Lower leg skin (tissue), 4 donors: ENCODE data around the gene EIPR1. TPM values are rescaled to one million over a fixed set of nuclear protein-coding genes. Genes with fewer than 3 reads are reported as not detected.

Experiments used
- DNase-seq, 2 donors: peaks; one replicate each; pipeline ENCODE4 v3.0.0-alpha.2; 2019; ENCODE audit warnings: low spot score in 2 of 2
- H3K4me3 ChIP-seq: fragments of 200-600 bp; sonication (generic); 2 replicates; pipeline ENCODE4 v1.5.1; 2017; ENCODE audit warnings: mild to moderate bottlenecking, low read depth; ENCODE audit not compliant: poor library complexity, severe bottlenecking
- POLR2A ChIP-seq, 2 donors: fragments of 450-650 bp; IDR thresholded peaks; one replicate each; pipeline ENCODE4 v1.6.1; 2016 to 2017; ENCODE audit warnings: antibody characterized with exemption in 2 of 2, mild to moderate bottlenecking in 1 of 2, moderate library complexity in 1 of 2
- WGBS, 2 donors: methylation state at CpG; one replicate each; pipeline ENCODE4 v1.1.5; 2018; 5-methylcytosine and 5-hydroxymethylcytosine counted together
- intact Hi-C: fragments of 100-400 bp; cut with DNase I; formaldehyde crosslinking; loops from one replicate; pipeline ENCODE4 v1.15.0; 2023; ENCODE audit warnings: low total_unique reads
- total RNA-seq, 4 donors: library from RNA; depleted of rRNA; stranded (reverse); fragments of >200 nt; gene quantifications; one replicate each; pipeline ENCODE4 v1.1.0, GENCODE V29; 2016
- TF ChIP-seq, protein P1 (sequence below), 3 donors: fragments of 450-650 bp; IDR thresholded peaks; one replicate each; pipeline ENCODE4 v1.5.1; 2016; ENCODE audit warnings: antibody characterized with exemption in 3 of 3, mild to moderate bottlenecking in 3 of 3, moderate library complexity in 2 of 3

Gene EIPR1
- total RNA-seq, 4 donors from 2014 or later, result 11.8 to 44.7 (median 26.9) TPM

DNA sequence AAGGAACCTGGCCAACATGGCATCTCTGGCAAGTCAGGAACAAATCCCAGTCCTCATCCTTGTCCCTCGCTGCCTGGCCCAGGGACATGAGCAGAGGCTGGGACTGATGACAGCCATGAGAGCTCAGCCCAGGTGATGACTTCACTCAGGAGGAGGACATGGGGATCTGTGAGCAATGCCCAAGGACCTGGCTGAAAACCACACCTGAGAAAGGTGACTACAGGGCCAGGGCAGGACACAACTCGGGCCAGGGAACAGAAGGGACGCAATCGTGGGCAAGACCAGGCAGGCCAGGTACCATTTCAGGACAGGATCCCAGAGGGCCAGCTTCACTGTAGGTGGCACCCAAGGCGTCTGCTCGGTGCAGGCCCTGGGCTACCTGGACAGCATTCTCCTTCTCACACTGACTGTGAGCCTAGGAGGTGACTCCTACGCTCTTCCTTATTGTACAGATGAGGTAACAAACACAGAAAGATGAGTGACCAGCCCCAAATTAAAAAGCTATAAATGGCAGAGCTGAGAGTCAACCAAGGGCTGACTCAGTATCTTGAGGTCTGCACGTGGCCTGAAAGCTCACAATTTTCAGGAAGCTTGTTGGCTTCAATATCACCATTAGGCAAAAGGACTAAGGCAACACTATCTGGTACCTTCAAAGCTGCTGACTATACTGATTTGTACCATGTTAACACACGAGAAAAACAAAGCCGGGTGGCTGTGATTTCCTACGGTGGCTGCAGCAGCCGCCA lies 141.1 kb downstream of the EIPR1 start:
- WGBS, 2 donors, result 90 to 93% methylated on average over 8 to 12 of the region's 12 CpGs
- TF ChIP-seq, protein P1, sequence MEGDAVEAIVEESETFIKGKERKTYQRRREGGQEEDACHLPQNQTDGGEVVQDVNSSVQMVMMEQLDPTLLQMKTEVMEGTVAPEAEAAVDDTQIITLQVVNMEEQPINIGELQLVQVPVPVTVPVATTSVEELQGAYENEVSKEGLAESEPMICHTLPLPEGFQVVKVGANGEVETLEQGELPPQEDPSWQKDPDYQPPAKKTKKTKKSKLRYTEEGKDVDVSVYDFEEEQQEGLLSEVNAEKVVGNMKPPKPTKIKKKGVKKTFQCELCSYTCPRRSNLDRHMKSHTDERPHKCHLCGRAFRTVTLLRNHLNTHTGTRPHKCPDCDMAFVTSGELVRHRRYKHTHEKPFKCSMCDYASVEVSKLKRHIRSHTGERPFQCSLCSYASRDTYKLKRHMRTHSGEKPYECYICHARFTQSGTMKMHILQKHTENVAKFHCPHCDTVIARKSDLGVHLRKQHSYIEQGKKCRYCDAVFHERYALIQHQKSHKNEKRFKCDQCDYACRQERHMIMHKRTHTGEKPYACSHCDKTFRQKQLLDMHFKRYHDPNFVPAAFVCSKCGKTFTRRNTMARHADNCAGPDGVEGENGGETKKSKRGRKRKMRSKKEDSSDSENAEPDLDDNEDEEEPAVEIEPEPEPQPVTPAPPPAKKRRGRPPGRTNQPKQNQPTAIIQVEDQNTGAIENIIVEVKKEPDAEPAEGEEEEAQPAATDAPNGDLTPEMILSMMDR (IDR thresholded peaks at IDR 0.05), result no peak
- TF ChIP-seq POLR2A (IDR thresholded peaks at IDR 0.05), result no peak
- DNase-seq, result no peak
- intact Hi-C loops, result no loop called here
- H3K4me3 ChIP-seq, result no peak overlapping the region

- no peak for DNase-seq
- intact Hi-C loops, result no loop called here
- no peak for TF ChIP-seq POLR2A (IDR thresholded peaks at IDR 0.05)
- TF ChIP-seq, protein P1 (IDR thresholded peaks at IDR 0.05), result no peak
- no peak overlapping the region for H3K4me3 ChIP-seq
- WGBS, 2 donors, result 66 to 68% methylated on average over 2 of the region's 2 CpGs
These were observed 143.7 kb downstream of the EIPR1 start for GRCh38 chr2:3233877-3234276.

GRCh38 chr2:3229221-3229620 lies 148.4 kb downstream of the EIPR1 start:
- no peak for TF ChIP-seq POLR2A (IDR thresholded peaks at IDR 0.05)
- TF ChIP-seq, protein P1 (IDR thresholded peaks at IDR 0.05), result no peak
- 79 to 87% methylated on average over 3 of the region's 3 CpGs for WGBS, 2 donors
- no peak for DNase-seq
- intact Hi-C loops, result no loop called here
- H3K4me3 ChIP-seq, result no peak overlapping the region

GRCh38 chr2:3224681-3225080 lies 152.9 kb downstream of the EIPR1 start:
- H3K4me3 ChIP-seq, result no peak overlapping the region
- no peak for TF ChIP-seq POLR2A (IDR thresholded peaks at IDR 0.05)
- TF ChIP-seq, protein P1 (IDR thresholded peaks at IDR 0.05), result no peak
- DNase-seq, result no peak
- WGBS, 2 donors, result 86 to 87% methylated on average over 9 of the region's 9 CpGs
- intact Hi-C loops, result no loop called here

GRCh38 chr2:3223080-3223923 lies 154.3 kb downstream of the EIPR1 start:
- intact Hi-C loops, result no loop called here
- no peak overlapping the region for H3K4me3 ChIP-seq
- DNase-seq, result no peak
- no peak for TF ChIP-seq POLR2A (IDR thresholded peaks at IDR 0.05)
- TF ChIP-seq, protein P1 (IDR thresholded peaks at IDR 0.05), result no peak
- WGBS, 2 donors, result 79 to 88% methylated on average over 18 of the region's 18 CpGs
